ENCODE measurements around the gene TTC9C. TPM values are rescaled to one million over a fixed set of nuclear protein-coding genes. Genes with fewer than 3 reads are reported as not detected.
A peak's percentile ranks its signal among the peaks of the same experiment; 100 is the strongest.
"Not testable (repeated sequence)": the region's sequence is repeated elsewhere in the genome, so short reads cannot be mapped to it uniquely, and the experiment has no call there.

The TTC9C gene
- total RNA-seq = 19.7 and 30.9 TPM in 2 replicates
- polyA plus RNA-seq (2012) = 33.3 TPM

GRCh38 chr11:62728171-62728988 lies at the start of gene TTC9C:
TTC9C (plus strand) TSS chr11:62728486; CDS start chr11:62728849, 363 bp downstream.
- peak; percentile 88 for DNase-seq (ENCODE audit: low read depth)

DNA sequence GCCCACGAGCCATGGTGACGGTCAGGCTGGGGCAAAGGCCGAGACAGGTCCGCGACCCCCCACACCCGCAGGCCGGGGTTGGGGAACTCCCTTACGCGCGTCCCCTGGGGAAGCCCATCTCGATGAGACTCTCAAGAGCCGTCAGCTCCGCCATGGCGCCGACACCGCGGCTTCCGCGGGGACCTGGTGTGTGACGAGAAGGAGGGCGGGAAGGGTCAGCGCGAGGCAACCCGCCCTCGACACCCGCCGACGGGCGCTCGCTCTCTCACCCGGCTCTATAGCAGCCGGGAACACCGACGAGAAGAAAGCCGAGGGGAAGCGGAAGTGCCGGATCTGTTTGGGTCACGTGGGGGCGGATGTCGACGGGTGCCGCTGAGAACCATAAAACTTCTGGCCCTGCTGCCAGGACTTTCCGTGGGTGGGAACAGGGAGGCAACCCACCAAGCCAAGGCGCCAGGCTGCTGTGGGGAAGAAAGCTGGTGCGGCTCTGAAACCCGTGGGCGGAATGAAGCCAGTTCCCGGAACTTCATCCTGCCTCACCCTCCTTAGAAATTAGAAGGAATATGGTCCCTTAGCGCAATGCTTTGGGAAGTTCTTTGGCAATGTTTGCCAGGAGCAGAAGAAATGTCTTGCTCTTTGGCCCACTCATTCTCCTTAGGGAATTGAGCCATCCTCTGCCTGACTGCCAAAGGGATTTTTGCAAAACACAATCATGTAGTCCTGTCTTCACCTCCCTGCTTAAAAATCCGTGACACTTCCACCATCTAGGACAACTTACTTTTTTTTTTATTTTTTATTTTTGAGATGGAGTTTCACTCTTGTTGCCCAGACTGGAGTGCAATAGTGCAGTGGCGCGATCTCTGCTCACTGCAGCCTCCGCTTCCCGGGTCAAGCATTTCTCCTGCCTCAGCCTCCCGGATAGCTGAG lies 49.3 kb upstream of the TTC9C start, which contains the start of gene UBXN1:
UBXN1 (minus strand) TSS at position 304 of the 927 bp plus-strand sequence; CDS start at position 154, 150 bp downstream.
- DNase-seq (ENCODE audit: low read depth) = peak; percentile 92

- DNase-seq (ENCODE audit: low read depth) = peak; percentile 82
Observed at GRCh38 chr11:62680825-62681240, 47.5 kb upstream of the TTC9C start.

DNA sequence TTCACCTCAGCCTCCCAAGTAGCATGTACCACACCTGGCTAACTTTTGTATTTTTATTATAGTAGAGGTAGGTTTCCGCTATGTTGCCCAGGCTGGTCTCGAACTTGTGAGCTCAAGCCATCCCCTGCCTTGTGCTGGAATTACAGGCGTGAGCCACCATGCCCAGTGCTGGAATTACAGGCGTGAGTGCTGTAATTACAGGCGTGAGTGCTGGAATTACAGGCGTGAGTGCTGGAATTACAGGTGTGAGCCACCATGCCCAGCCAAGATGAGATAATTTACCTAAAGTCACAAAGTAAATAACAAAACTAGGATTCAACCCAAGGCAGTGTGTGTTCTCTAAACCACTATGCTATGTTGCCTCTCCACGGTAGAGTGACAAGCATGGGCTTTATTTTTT lies 45.8 kb upstream of the TTC9C start:
- DNase-seq (ENCODE audit: low read depth) = no peak

GRCh38 chr11:62687508-62688396 lies 40.5 kb upstream of the TTC9C start:
- DNase-seq (ENCODE audit: low read depth) = no peak

DNA sequence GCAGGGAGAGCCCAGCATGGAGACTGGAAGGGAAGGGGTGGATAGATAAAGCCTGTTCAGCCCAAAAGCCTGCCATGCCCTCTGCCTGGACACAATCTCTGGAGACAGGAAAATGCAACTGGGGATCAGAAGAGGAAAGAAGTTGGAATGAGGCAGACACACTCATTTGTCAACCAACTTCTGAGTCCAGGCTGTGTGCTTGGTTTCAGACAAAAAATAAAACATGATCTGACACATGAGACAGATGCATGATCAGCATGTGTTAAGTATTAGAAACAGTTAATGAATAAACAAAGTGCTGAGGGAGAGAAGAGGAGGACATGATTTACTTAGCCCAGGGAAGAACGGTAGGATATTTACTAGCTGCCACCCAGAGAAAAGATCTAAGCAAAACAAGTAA lies 39.8 kb upstream of the TTC9C start:
- DNase-seq (ENCODE audit: low read depth) = peak; percentile 43

- DNase-seq (ENCODE audit: low read depth) = peak; percentile 100
Observed at GRCh38 chr11:62689421-62690183, 38.7 kb upstream of the TTC9C start, which contains the start of gene LRRN4CL. LRRN4CL (minus strand) TSS chr11:62689530; CDS start chr11:62688508, 1,022 bp downstream.

DNA sequence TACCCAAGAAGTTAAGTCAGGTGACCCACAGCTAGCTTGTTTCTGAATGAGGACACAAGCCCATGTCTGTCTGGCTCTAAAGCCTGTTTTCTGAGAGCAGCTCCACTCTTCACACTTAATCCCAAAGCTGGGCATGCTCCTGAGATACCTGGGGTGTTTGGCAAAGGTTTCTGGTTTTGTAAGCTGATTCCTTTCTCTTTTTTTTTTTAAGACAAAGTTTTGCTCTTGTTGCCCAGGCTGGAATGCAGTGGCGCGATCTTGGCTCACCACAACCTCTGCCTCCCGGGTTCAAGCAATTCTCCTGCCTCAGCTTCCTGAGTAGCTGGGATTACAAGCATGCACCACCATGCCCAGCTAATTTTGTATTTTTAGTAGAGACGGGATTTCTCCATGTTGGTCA lies 34.7 kb upstream of the TTC9C start:
- DNase-seq (ENCODE audit: low read depth) = not testable (repeated sequence)

- peak; percentile 94 for DNase-seq (ENCODE audit: low read depth)
Observed at GRCh38 chr11:62694455-62695167, 33.7 kb upstream of the TTC9C start.

DNA sequence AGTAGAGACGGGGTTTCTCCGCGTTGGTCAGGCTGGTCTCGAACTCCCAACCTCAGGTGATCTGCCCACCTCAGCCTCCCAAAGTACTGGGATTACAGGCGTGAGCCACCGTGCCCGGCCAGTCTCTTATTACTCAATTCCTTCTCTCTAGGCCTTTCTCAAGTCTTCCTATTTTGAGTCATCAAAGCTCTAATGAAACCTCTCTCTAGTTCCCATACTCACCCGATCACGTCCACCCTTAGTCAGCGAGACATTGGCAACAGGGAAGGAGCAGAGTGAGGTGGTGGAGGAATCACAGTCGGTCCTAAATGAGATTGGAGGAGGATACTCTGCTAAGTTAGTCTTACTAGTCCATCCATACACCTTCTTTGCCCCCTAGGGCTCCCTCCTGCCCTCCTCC lies 26.0 kb upstream of the TTC9C start:
- DNase-seq (ENCODE audit: low read depth) = no peak

DNA sequence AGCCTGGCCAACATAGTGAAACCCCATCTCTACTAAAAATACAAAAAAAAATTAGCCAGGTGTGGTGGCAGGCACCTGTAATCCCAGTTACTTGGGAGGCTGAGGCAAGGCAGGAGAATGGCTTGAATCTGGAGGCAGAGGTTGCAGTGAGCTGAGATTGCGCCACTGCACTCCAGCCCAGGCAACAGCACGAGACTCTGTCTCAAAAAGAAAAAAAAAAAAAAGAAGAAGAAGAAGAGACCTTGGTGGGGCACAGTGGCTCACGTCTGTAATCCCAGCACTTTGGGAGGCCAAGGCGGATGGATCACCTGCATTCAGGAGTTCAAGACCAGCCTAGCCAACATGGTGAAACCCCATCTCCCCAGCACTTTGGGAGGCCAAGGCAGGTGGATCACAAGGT lies 24.4 kb upstream of the TTC9C start:
- DNase-seq (ENCODE audit: low read depth) = not testable (repeated sequence)

GRCh38 chr11:62705413-62705812 lies 22.9 kb upstream of the TTC9C start:
- no peak for DNase-seq (ENCODE audit: low read depth)

DNA sequence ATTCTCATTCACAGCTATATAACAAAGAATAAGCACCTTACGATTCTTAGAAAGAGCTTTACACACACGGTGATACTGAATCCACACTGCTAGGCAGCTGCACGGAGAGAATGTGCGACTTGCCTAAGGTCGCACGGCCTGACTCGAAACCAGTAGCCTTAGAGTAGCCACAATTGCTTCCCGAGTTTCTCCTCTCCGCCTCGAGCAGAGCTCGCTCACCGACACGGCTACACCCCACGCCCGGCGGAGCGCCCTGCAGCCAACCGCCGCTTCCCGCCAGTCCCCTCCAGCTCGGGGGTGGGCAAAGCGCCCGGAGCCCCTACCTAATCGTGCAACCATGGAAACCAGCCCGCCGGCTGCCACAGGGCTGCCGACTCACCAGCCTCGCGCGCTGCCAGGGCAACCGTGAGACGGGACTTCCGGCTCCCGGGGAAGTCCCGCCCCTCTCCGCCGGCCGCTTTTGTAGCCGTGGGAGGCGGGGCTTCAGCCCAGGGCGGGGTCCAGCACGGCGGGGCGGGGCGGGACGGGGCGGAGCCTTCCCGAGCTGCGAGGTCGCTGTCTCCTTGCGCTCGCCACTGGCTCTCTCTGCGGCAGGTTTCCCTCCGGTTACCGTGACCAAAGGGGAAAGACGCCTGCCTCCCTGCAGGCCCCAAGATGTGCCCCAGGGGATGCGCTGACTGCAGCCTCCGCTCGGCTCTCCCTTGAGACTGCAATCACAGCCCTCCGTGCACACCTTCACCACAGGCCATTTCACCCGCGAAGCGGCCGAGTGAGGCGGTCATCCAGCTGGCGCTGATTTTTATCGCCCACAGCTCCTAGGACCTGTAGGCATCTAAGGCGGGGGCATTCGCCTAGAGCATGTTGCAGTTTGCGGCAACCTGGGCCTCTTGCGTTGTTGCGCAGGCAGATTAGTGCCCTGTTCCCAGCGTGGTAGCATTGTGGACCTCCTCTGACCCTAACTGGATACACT lies 22.1 kb upstream of the TTC9C start:
- DNase-seq (ENCODE audit: low read depth) = peak; percentile 95

DNA sequence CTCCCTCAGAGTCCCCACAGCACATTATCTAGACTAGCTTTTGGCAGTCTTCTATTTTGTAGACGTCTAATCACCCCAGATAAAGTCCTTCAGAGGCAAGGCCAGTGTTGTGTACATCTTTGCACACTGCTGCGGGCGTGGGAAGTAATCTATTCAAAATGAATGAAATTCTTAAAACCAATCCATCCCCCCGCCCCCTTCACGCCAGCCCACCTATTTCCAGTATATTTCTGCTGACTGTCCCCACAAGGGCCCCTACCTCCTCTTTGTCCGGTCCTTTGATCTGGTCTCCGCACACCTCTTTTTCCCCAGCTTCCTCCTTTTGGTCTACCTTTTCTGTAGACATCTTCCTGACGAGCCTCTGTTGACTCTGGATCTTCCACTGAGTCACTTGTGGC lies 21.4 kb upstream of the TTC9C start:
- DNase-seq (ENCODE audit: low read depth) = no peak

DNA sequence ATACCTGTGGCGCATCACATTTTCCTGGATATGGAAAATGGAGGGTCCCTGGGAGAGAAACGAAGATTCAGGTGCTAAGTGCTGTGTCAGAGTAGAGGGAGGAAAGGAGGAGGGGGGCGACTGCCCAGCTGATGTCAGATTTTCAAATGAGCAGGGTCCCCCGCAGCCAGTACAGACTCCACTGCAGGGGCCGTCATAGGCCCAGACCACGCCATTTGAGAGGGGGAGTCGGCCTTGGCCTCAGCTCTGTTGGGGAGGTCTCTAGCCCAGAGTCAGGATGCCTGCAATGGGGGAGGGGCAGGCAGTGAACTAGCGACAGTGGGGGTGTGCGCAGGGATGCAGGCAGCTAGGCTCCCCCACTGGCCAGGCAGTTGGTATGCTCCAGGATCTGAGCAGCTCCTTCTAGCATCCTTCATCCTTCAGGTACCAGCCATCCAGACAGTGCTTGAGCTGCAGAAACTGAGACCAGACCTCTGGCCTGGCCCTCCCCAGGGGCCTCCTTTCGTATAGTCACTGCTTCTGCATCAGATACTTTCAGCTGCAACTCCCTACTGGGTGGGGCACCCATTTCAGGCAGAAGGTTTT lies 20.9 kb upstream of the TTC9C start, which contains the start of the genes BSCL2 and GNG3:
BSCL2 (minus strand) TSS at position 148 of the 585 bp plus-strand sequence. CDS start 229 bp downstream, outside the sequence.
GNG3 (plus strand) TSS at position 400 of the 585 bp plus-strand sequence. CDS start 620 bp downstream, outside the sequence.
- no peak for DNase-seq (ENCODE audit: low read depth)

DNA sequence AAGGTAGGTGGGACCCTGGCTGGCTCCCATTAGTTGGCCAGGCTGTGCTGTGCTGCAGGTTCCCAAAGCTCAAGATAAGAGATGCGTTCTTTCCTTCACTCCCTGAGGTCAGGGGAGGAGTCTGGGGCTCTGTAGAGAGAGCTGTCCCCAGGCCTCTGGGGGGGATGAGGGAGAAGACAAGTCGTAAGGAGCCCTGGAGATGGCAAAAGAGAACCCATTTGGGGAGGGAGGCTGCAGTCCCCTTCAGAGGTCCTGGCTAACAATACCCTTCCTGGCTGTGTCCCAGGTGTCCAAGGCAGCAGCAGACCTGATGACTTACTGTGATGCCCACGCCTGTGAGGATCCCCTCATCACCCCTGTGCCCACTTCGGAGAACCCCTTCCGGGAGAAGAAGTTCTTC lies 19.9 kb upstream of the TTC9C start:
- DNase-seq (ENCODE audit: low read depth) = no peak

DNA sequence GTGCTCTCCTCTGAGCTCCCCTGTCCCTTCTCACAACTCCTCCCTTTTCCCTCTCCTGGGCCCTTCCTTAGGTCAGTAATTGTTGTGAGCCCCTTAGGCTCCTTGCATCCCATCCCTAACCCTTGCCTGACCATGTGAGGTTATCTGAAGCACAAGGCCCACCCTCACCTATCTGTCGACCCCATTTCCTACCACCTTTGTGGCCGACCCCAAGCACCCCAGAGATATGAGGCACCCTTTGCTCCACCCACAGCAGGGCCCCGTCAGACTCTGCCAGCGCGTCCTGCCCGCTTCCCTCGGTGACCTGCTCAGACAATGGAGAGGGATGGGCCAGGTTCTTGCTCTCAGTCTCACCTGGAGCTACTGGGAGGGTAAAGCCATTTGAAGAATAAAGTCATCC lies 19.5 kb upstream of the TTC9C start:
- DNase-seq (ENCODE audit: low read depth) = no peak

Data from myocyte (in vitro differentiated cells).